HG03159 (cell line): ENCODE results near the gene INPP4A.
"Not testable (repeated sequence)": the region's sequence is repeated elsewhere in the genome, so short reads cannot be mapped to it uniquely, and the experiment has no call there.

Experiments used
- ATAC-seq: cut with Tn5 transposase; IDR thresholded peaks from one replicate; pipeline ENCODE4 v1.9.1; 2021; ENCODE audit warnings: mild to moderate bottlenecking, moderate library complexity; ENCODE audit not compliant: unreplicated experiment

The INPP4A gene

DNA sequence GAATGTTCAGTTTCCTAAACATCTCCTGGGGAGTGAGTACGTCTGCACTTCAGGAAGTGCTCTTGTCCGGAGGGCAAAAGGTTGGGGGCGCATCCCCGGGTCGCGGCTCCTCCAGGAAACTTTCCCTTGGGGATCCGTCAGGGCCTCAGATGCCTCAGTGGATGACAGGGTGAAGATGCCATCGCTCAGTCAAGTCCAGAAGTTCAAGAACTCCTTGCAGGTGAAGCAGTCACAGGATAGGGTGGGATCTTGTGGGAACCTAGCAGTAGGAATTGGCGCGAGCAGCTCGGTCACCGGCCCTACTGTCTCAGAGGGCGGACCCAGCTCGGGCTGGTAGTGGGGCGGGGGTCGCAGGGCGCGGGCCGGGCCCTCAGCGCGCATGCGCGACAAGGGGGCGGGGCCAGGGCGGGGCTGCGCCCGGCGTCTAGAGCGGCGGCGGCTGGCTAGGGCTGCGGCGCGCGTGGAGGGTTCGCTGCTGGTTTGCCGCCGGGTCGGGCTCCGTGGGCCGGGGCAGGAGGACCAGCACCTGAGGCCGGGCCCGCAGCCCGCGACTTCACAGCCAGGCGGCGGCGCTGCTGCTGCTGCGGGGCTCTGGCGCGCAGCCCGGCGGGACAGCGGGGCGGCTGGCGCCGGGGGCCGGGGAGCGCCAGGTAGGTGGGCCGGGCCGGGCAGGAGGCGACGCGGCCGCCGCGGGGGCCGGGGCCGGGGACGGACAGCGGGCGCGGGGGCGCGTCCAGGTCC lies at the start of gene INPP4A:
Gene INPP4A, plus strand, starts transcription at position 423 of the 741 bp plus-strand sequence. CDS start 75,191 bp downstream, outside the sequence.
- ATAC-seq = peak; percentile 70

DNA sequence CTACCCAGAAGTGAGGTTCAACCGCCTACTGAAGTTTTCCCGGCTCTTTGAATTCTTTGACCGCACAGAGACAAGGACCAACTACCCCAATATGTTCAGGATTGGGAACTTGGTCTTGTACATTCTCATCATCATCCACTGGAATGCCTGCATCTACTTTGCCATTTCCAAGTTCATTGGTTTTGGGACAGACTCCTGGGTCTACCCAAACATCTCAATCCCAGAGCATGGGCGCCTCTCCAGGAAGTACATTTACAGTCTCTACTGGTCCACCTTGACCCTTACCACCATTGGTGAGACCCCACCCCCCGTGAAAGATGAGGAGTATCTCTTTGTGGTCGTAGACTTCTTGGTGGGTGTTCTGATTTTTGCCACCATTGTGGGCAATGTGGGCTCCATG lies 48.7 kb upstream of the INPP4A start:
- no peak for ATAC-seq

DNA sequence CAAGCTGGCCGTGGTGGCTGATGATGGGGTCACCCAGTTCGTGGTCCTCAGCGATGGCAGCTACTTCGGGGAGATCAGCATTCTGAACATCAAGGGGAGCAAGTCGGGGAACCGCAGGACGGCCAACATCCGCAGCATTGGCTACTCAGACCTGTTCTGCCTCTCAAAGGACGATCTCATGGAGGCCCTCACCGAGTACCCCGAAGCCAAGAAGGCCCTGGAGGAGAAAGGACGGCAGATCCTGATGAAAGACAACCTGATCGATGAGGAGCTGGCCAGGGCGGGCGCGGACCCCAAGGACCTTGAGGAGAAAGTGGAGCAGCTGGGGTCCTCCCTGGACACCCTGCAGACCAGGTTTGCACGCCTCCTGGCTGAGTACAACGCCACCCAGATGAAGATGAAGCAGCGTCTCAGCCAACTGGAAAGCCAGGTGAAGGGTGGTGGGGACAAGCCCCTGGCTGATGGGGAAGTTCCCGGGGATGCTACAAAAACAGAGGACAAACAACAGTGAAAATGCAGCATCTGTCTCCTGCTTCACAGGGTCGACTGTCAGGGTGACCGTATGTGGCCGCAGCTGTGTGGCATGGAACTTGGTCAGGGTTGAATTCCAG lies 47.8 kb upstream of the INPP4A start:
- no peak for ATAC-seq

DNA sequence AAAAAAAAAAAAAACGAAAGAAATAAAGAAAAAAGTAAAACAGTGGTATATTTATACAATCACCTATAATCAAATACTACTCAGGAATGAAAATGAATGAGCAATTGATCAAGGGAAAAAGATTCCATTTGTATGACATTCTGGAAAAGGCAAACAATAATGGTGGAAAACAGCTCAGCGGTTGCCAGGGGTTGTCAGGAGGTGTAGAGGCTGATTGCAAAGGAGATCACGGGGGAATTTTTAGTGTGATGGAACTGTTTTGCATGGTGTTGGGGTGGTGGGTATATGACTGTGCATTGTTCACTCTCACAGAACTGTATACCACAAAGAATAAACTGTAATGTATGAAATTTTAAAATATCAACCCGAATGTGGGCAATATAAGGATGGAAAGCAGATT lies 45.5 kb upstream of the INPP4A start:
- no peak for ATAC-seq

DNA sequence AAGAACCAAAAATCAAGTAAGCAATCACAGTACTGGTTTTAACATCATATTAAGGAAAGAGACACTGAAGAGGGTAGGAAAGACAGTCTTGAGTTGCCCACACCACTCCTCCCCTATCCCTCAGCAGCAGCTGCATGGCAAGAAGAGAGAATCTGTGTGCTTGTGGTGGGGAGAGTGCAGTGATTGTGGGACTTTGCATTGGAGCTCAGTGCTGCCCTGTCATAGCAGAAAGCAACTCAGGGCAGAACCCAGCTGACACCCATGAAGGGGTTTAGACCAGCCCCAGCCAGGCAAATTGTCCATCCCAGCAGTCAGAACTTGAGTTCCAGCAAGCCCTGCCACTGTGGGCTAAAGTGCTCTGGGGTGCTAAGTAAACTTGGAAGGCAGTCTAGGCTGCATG lies 40.8 kb upstream of the INPP4A start:
- no peak for ATAC-seq

DNA sequence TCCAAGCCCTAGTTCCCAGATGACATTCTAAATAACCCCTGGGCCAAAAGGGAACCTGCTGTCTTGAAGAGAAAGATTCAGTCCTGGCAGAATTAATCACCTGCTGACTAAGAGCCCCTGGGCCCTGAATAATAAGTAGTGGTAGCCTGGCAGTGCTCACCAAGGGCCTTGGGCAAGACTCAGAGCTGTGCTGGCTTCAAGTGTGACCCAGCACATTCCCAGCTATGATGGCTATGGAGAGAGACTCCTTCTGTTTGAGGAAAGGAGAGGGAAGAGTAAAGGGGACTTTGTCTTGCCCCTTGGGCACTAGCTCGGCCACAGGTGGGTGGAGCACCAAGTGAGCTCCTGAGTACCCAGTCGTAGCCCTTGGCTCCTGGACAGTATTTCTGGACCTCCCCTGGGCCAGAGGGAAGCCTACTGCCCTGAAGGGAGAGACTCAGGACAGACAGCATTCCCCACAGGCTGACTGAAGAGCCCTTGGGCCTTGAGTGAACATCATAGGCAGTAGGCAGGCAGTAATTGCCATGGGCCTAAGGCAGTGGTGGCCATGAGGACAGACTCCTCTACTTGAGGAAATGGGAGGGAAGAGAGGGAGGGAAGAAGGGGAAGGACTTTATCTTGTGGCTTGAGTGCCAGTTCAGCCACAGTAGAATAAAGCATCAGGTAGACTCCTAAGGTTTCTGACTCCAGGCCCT lies 40.0 kb upstream of the INPP4A start:
- no peak for ATAC-seq

DNA sequence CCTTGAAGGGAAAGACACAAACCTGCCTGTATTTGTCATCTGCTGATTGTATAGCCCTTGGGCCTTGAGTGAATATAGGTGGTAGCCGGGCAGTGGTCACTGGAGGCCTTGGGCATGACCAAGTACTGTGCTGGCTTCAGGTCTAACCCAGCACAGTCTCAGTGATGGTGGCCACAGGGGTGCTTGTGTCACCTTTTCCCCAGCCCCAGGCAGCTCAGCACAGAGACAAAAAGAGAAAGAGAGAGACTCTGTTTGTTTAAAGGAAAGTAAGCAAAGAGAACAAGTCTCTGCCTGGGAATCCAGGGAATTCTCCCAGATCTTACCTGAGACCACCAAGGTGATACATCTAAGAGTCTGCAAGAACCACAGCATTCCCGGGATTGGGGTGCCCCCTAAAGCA lies 39.4 kb upstream of the INPP4A start:
- ATAC-seq = no peak

DNA sequence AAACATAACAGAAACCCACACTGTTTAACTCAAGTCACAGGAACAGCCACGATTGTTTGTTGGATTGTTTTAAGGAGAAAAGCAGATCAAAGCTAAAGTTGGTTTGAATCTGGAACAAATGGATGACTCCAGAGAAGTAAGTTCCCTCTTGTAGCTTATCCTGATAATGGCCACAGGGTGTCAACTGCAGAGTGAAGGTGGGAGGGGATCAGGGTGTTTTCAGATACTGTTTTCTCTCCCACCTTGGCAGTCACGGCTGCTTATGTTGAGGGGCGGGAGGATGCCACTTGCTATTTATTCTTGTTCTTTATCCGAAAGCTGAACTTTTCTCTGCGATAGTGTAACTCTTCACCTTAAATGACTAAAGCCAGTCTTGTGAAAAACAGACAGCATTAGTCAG lies 36.5 kb upstream of the INPP4A start:
- ATAC-seq = no peak

DNA sequence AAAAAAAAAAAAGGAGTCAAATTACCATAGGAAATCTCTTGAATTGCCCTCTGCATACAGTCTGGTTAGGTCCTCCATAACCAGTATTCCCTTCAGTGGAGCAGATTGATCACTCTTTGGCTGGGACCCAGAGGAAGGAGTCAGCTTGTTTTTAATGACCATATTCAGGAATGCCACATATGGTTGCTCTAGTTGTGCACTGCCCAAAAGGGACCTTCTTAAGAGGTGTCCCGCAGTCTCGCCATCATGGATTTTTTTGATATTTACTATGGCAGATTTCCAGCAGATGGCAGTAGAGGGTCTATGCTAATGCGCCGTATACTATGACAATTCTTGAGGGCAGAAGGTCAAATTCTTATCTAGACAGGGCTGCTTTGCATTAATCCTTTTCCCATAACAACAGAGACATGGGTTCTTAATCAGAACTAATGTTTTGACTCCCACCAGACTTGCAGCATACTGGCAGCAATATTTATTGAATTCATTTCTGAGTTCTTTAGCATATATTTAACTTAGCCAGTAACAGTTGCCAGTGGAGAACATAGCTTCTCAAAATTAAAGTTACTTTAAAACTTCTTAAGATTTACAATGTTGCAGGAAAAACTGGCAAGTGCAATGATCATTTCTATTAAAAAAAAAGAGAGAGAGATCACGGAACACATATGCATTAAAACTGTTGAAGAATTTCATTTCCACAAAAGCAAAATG lies 31.8 kb upstream of the INPP4A start:
- ATAC-seq = no peak

DNA sequence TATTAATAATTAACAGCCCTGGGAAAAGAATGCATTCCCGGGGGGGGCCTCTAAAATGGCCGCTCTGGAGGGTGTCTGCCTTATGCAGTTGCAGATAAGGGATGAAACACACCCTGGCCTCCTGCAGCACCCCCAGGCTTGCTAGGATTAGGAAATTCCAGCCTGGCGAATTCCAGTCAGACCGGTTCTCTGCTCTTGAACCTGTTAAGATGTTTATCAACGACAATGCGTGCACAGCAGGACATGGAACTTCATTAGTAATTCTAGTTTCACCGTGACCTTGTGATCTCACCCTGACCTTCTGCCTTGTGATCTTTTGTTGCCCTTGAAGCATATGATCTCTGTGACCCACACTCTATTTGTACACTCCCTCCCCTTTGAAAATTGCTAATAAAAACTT lies 30.4 kb upstream of the INPP4A start:
- ATAC-seq = not testable (repeated sequence)

DNA sequence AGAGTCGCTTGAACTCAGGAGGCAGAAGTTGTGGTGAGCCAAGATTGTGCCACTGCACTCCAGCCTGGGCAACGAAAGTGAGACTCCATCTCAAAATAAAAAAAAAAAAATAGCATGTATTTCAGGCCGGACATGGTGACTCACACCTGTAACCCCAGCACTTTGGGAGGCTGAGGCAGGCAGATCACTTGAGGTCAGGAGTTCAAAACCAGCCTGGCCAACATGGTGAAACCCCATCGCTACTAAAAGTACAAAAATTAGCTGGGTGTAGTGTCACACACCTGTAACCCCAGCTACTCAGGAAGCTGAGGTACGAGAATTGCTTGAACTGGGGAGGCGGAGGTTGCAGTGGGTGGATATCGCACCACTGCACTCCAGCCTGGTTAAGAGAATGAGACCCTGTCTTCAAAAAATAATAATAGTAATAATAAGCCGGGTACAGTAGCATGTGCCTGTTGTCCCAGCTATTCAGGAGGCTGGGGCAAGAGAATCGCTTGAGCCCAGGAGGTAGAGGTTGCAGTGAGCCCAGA lies 28.9 kb upstream of the INPP4A start:
- not testable (repeated sequence) for ATAC-seq

DNA sequence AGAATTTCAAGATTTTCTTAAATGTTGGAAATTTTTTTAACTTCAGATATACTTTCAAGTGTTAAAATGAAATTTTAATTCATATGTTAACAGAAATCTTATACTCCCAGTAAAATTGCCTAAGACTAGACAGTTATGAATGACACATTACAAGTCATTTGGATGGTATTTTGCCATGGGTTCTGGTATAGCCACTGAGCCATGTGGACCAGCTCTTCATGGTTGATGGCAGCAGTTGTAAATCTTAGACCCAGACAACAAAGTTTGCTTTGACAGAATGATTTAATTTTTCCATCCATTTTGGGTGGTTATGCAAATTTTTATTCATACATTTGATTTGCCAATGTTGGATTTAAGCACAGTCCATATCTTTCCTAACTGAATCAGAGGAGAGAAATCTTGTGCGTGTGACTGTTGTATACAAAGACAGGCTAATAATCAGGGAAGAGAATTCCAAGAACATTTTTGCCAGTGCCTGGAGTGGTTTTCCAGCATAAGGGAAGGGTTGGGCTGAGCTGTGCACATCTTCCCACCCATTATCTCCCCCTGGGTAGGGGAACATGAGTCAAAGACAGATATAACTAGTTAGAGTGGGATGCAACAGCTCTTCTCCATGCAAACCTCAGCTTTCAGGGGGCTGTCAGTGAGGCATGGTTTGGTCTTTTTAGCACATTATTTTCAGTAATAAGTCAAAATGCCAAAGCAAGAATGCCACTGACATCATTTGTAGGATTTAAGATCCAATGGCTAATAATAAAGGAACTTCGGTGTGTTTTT lies 28.1 kb upstream of the INPP4A start:
- no peak for ATAC-seq

DNA sequence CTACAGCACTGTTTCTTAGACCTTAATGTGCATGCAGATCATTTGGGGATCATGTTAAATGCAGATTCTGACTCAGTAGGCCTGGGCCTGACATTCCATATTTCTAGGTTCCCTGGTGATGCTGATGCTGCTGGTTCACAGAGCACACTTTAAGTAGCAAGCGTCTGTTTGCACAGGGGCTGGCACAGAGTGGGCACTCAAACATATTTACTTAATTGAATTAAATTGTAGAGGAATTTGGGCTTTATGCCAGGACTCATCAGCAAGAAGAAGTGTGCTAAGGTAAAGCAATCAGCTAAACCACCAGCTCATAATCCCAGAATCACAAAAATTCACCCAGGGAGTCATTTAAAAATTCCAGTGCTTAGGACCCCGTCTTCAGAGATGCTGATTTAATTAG lies 25.1 kb upstream of the INPP4A start:
- no peak for ATAC-seq

DNA sequence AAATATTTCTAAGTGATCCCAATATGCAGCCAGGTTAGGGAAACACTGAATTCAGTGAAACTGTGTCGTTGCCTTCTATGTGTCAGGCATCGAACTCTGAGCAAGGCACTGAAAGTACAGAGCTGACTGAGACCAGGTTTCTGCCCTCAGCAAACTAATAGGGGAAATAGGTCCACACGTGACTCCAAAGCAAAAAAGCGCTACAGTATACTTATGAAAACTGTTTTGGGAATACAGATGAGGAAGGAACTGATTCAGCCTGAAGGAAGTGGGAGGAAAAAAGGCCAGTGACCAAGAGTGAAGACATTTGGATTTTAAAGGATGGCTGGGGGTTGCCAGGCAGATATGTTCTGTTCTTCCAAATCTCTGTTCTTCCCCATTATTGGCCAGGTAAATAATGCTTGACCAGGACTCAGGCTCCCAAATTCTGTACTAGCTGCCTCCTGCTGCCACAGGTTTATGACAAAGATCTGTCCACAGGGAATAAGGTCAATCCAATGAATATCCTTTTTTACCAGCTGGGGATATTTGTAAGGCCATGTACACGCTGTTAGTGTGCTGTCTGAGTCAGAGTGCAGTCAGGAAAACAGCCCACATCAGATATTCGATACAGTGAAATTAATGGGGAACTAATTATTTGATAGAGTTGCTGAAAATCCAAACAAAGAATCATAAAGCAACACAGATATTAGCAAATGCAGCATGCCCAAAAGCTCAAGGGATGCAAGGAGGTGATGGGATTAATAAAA lies 24.5 kb upstream of the INPP4A start:
- no peak for ATAC-seq

DNA sequence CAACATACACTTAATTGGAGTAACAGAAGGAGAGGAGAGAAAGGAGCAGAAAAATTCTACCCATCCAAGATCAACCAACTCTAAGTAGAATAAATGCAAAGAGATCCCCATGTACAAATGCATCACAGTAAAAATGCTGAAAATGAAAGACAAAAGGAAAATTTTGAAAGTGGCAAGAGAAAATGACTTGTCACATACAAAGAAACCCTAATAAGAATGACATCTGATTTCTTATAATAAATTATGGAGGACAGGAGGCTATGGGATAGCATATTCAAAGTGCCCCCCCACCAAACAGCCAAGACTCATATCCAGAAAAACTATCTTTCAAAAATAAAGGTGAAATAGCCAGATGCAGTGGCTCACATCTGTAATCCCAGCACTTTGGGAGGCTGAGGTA lies 22.2 kb upstream of the INPP4A start:
- no peak for ATAC-seq

DNA sequence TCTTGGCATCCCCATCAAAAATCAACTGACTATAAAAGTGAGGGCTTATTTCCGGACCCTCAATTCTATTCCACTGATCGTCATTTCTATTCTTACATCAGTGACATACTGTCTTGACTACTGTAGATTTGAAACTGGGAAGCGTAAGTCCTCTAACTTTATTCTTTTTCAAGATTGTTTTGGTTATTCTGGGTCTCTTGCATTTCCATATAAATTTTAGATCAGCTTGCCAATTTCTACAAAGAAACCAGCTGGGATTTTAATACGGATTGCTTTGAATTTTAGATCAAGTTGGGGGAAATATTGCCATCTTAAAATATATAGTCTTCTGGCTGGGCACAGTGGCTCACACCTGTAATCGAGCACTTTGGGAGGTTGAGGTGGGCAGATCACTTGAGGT lies 17.9 kb upstream of the INPP4A start:
- ATAC-seq = no peak

DNA sequence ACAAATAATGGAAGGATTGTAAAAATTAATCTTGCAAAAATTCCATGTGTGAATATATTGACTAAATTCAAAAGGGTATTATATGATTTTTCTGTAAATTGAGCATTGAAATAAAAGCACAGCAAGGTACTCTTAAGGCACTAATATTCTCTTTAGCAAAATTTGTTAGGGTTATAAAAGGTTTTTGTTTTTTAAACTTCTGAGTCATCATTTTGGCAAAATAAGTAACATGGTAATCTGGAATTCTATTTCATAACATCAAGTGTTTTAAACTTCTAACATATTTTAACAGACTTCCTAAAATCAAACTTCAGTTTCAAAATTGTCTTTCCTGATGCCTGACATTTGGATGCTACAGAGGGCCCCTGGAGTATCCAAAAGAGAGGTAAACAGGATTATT lies 12.5 kb upstream of the INPP4A start:
- ATAC-seq = no peak

DNA sequence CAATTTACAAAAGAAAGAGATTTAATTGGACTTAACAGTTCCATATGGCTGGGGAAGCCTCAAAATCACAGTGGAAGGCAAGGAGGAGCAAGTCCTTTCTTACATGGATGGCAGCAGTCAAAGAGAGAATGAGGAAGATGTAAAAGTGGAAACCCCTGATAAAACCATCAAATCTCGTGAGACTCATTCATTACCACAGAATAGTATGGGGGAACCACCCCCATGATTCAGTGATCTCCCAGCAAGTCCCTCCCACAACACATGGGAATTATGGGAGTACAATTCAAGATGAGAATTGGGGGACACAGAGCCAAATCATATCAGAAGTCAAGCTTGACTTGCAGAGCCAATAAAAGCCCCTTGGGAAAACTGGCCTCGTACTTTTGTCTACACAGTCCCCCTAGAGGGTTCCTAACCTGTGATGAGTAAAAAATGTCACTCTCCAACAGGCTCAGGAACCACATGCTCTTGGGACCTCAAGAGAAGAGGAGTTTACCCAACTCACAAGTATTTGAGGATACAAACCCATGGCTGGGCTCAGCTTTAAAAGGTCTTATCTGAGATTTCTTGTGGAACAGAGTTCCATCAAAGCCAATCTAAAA lies 11.2 kb upstream of the INPP4A start:
- no peak for ATAC-seq

DNA sequence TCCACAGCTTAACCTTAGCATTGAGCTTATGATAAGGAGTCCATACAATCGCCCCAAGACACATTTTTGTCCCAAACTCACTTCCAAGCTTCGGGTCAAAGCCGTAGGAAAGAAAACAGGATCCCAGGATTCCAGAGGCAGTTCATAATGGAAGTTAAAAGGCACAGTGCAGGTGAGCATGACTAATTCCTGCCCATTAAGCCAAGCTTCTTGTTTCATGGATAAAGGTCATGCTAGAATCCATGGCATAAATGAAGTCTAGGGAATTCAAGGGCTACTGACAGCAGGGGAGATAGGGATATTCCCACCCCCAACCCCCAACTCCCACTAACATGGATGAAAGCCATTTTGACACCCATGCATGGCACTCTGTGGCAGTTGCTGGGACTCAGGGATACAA lies 10.2 kb upstream of the INPP4A start:
- no peak for ATAC-seq
